ENCODE results near the gene UNC13A.
"Not testable (repeated sequence)": the region's sequence is repeated elsewhere in the genome, so short reads cannot be mapped to it uniquely, and the experiment has no call there.

Gene UNC13A

DNA sequence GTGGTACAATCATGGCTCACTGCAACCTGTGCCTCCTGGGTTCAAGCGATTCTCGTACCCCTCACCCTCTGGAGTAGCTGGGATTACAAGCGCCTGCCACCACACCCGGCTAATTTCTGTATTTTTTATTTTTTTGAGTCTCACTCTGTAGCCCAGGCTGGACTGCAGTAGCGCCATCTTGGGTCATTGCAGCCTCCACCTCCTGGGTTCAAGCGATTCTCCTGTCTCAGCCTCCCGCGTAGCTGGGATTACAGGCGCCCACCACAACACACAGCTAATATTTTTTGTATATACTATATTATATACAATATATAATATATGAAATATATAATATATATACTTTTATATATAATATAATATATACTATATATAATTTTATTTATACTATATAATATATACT lies 80.2 kb downstream of the UNC13A start:
- no peaks in the 10 kb centered on the region for H3K9me3 ChIP-seq (replicated peaks; ENCODE audit: low read length)
- H3K4me3 ChIP-seq (ENCODE audit: low read length): no peak overlapping the region
- H3K9ac ChIP-seq (ENCODE audit: low read depth, low read length): no peak overlapping the region
- no peak overlapping the region for H3K4me2 ChIP-seq (ENCODE audit: low read length)
- H3K27me3 ChIP-seq (ENCODE audit: control insufficient read depth, insufficient read depth, low read length): peaks cover 25% of the 10 kb centered on the region
- no peaks in the 10 kb centered on the region for H3K36me3 ChIP-seq (ENCODE audit: insufficient read depth, low read length)
- H3K4me1 ChIP-seq (ENCODE audit: control insufficient read depth, insufficient read depth, low read length): peaks cover 11% of the 10 kb centered on the region

DNA sequence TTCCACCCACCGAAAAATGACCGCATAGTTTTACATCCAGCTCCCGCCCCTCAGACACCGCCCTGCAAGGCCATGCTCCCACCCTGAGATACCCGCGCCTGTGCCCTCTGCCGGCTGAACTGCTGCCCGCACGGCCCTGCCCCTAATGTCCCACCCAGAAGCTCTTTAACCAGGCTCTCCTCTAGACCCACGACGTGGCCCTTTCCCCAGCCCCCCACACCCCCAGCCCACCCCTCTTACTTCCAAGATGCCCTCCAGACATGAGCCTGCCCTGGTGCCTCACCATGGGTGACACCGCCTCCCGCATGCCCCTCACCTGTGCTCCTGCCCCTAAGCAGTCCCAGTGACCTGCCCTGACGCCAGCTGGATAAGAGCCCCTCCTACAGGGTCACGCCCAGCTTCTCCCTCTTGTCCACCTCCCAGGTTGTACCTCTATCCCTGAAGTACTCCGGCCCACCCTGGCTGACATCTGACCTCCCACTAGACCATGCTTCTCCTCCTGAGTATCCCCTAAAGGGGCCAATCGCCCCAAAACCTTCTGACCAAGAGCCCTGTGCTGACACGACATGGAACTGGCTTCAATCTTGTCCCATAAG lies 81.5 kb downstream of the UNC13A start:
- no peaks in the 10 kb centered on the region for H3K9me3 ChIP-seq (replicated peaks; ENCODE audit: low read length)
- H3K9ac ChIP-seq (ENCODE audit: low read depth, low read length): no peak overlapping the region
- H3K4me1 ChIP-seq (ENCODE audit: control insufficient read depth, insufficient read depth, low read length): peaks cover 11% of the 10 kb centered on the region
- H3K4me3 ChIP-seq (ENCODE audit: low read length): peak overlapping the region; percentile 67
- H3K4me2 ChIP-seq (ENCODE audit: low read length): peak overlapping the region; percentile 85
- H3K36me3 ChIP-seq (ENCODE audit: insufficient read depth, low read length): no peaks in the 10 kb centered on the region
- peaks cover 35% of the 10 kb centered on the region for H3K27me3 ChIP-seq (ENCODE audit: control insufficient read depth, insufficient read depth, low read length)

- Histone ChIP-seq H3K4me1 (ENCODE audit: control insufficient read depth, insufficient read depth, low read length) (peaks cover 11% of the 10 kb centered on the region), H3K27me3 (ENCODE audit: control insufficient read depth, insufficient read depth, low read length) (peaks cover 39% of the 10 kb centered on the region), H3K9ac (ENCODE audit: low read depth, low read length) (no peak overlapping the region), H3K4me3 (ENCODE audit: low read length) (peak overlapping the region; percentile 67), H3K4me2 (ENCODE audit: low read length) (peak overlapping the region; percentile 85), H3K36me3 (ENCODE audit: insufficient read depth, low read length) (no peaks in the 10 kb centered on the region), H3K9me3 (replicated peaks; ENCODE audit: low read length) (no peaks in the 10 kb centered on the region)
These were observed 82.2 kb downstream of the UNC13A start for GRCh38 chr19:17605761-17606589.

DNA sequence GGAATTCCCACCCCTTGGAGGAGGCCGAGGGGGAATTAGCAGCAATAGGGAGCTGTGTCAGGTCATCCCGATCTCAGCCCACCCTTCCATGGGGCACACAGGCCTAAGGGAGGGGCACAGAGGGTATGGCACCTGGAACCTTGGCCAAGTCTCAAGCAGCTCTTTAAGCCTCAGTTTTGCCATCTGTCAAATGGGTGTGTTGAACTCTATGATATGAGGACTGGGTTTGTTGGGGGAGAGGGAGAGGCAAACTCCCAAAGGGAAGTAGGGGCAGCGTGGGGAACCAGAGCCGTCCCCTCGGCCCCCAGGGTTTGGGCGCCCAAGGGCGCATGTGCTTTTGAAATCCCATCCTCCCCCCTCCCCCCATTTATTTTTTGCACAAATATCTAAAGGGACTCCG lies 83.0 kb downstream of the UNC13A start:
- H3K36me3 ChIP-seq (ENCODE audit: insufficient read depth, low read length): no peaks in the 10 kb centered on the region
- H3K4me3 ChIP-seq (ENCODE audit: low read length): no peak overlapping the region
- no peaks in the 10 kb centered on the region for H3K9me3 ChIP-seq (replicated peaks; ENCODE audit: low read length)
- H3K4me1 ChIP-seq (ENCODE audit: control insufficient read depth, insufficient read depth, low read length): peaks cover 11% of the 10 kb centered on the region
- peaks cover 40% of the 10 kb centered on the region for H3K27me3 ChIP-seq (ENCODE audit: control insufficient read depth, insufficient read depth, low read length)
- no peak overlapping the region for H3K9ac ChIP-seq (ENCODE audit: low read depth, low read length)
- no peak overlapping the region for H3K4me2 ChIP-seq (ENCODE audit: low read length)

- H3K9ac ChIP-seq (ENCODE audit: low read depth, low read length): no peak overlapping the region
- no peak overlapping the region for H3K4me2 ChIP-seq (ENCODE audit: low read length)
- H3K9me3 ChIP-seq (replicated peaks; ENCODE audit: low read length): no peaks in the 10 kb centered on the region
- peaks cover 43% of the 10 kb centered on the region for H3K27me3 ChIP-seq (ENCODE audit: control insufficient read depth, insufficient read depth, low read length)
- no peaks in the 10 kb centered on the region for H3K36me3 ChIP-seq (ENCODE audit: insufficient read depth, low read length)
- peaks cover 11% of the 10 kb centered on the region for H3K4me1 ChIP-seq (ENCODE audit: control insufficient read depth, insufficient read depth, low read length)
- no peak overlapping the region for H3K4me3 ChIP-seq (ENCODE audit: low read length)
These were observed 83.7 kb downstream of the UNC13A start for GRCh38 chr19:17604372-17605025.

- Histone ChIP-seq H3K36me3 (ENCODE audit: insufficient read depth, low read length) (no peaks in the 10 kb centered on the region), H3K9ac (ENCODE audit: low read depth, low read length) (no peak overlapping the region), H3K27me3 (ENCODE audit: control insufficient read depth, insufficient read depth, low read length) (peaks cover 47% of the 10 kb centered on the region), H3K4me2 (ENCODE audit: low read length) (no peak overlapping the region), H3K4me1 (ENCODE audit: control insufficient read depth, insufficient read depth, low read length) (peaks cover 11% of the 10 kb centered on the region), H3K4me3 (ENCODE audit: low read length) (no peak overlapping the region), H3K9me3 (replicated peaks; ENCODE audit: low read length) (no peaks in the 10 kb centered on the region)
These were observed 85.2 kb downstream of the UNC13A start for GRCh38 chr19:17602872-17603510.

- peaks cover 47% of the 10 kb centered on the region for H3K27me3 ChIP-seq (ENCODE audit: control insufficient read depth, insufficient read depth, low read length)
- H3K9me3 ChIP-seq (replicated peaks; ENCODE audit: low read length): no peaks in the 10 kb centered on the region
- H3K9ac ChIP-seq (ENCODE audit: low read depth, low read length): no peak overlapping the region
- H3K4me3 ChIP-seq (ENCODE audit: low read length): no peak overlapping the region
- no peak overlapping the region for H3K4me2 ChIP-seq (ENCODE audit: low read length)
- no peaks in the 10 kb centered on the region for H3K36me3 ChIP-seq (ENCODE audit: insufficient read depth, low read length)
- H3K4me1 ChIP-seq (ENCODE audit: control insufficient read depth, insufficient read depth, low read length): peaks cover 11% of the 10 kb centered on the region
These were observed 85.9 kb downstream of the UNC13A start for GRCh38 chr19:17602217-17602616.

DNA sequence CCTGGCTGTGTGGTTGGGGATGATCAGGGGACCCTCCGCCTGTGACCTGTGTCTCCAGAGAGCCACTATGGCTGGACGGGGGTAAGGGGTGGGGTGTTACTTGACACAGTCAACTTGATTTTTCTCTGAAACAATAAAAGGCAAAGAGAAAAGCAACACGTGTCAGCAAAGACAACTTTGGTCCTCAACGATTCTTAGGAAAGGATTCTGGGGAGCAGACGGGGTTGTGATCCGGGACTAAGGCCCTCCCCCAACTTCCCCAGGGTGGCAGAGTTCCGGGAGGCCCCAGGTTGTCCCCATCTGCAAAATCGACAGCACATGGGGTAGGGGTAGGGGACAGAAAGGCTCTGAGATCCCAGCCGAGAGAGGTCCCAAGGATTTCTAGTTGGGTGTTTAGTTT lies 86.5 kb downstream of the UNC13A start:
- Histone ChIP-seq H3K4me2 (ENCODE audit: low read length) (no peak overlapping the region), H3K9ac (ENCODE audit: low read depth, low read length) (no peak overlapping the region), H3K36me3 (ENCODE audit: insufficient read depth, low read length) (no peaks in the 10 kb centered on the region), H3K27me3 (ENCODE audit: control insufficient read depth, insufficient read depth, low read length) (peaks cover 47% of the 10 kb centered on the region), H3K4me1 (ENCODE audit: control insufficient read depth, insufficient read depth, low read length) (peaks cover 11% of the 10 kb centered on the region), H3K4me3 (ENCODE audit: low read length) (no peak overlapping the region), H3K9me3 (replicated peaks; ENCODE audit: low read length) (no peaks in the 10 kb centered on the region)

DNA sequence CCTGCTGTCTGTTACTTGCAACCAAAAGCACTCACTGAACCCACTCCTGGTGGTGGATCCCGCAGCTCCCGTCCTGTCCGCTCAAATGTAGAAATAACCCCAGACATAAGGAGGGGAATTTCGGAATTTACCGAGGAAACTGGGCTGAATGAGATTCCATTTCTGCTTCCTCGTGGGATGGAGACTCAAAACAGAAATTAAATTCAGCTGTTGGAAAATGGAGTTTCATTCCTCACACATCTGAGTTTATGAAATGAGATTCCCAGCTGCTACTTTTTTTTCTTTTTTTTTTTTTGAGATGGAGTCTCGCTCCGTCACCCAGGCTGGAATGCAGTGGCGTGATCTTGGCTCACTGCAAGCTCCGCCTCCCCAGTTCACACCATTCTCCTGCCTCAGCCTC lies 88.4 kb downstream of the UNC13A start:
- peak overlapping the region; percentile 49 for H3K4me3 ChIP-seq (ENCODE audit: low read length)
- H3K4me1 ChIP-seq (ENCODE audit: control insufficient read depth, insufficient read depth, low read length): no peaks in the 10 kb centered on the region
- H3K4me2 ChIP-seq (ENCODE audit: low read length): peak overlapping the region; percentile 65
- H3K9me3 ChIP-seq (replicated peaks; ENCODE audit: low read length): no peaks in the 10 kb centered on the region
- H3K27me3 ChIP-seq (ENCODE audit: control insufficient read depth, insufficient read depth, low read length): peaks cover 43% of the 10 kb centered on the region
- H3K36me3 ChIP-seq (ENCODE audit: insufficient read depth, low read length): no peaks in the 10 kb centered on the region
- no peak overlapping the region for H3K9ac ChIP-seq (ENCODE audit: low read depth, low read length)

DNA sequence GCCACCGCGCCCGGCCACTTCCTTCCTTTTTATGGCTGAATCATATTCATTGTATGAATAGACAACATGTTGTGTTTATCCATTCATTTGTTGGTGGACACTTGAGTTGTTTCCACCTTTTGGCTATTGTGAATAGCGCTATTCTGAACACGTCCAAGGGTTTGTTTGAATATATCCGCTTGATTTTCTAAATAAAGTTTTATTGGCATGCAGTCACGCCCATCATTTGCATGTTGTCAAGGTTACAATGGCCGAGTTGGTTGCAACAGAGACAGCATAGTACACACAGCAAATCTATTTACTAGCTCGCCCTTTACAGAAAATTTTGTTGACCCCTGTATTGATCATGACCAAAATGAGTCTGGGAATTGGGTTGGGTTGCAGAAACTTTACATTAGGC lies 89.2 kb downstream of the UNC13A start:
- Histone ChIP-seq H3K4me3 (ENCODE audit: low read length) (no peak overlapping the region), H3K4me1 (ENCODE audit: control insufficient read depth, insufficient read depth, low read length) (no peaks in the 10 kb centered on the region), H3K9ac (ENCODE audit: low read depth, low read length) (no peak overlapping the region), H3K4me2 (ENCODE audit: low read length) (no peak overlapping the region), H3K27me3 (ENCODE audit: control insufficient read depth, insufficient read depth, low read length) (peaks cover 35% of the 10 kb centered on the region), H3K9me3 (replicated peaks; ENCODE audit: low read length) (no peaks in the 10 kb centered on the region), H3K36me3 (ENCODE audit: insufficient read depth, low read length) (no peaks in the 10 kb centered on the region)

GRCh38 chr19:17598063-17598462 lies 90.1 kb downstream of the UNC13A start:
- H3K9me3 ChIP-seq (replicated peaks; ENCODE audit: low read length); H3K4me3 ChIP-seq (ENCODE audit: low read length); H3K36me3 ChIP-seq (ENCODE audit: insufficient read depth, low read length); H3K4me1 ChIP-seq (ENCODE audit: control insufficient read depth, insufficient read depth, low read length); H3K9ac ChIP-seq (ENCODE audit: low read depth, low read length); H3K4me2 ChIP-seq (ENCODE audit: low read length): not testable (repeated sequence)
- H3K27me3 ChIP-seq (ENCODE audit: control insufficient read depth, insufficient read depth, low read length): peaks cover 29% of the 10 kb centered on the region
